Amygdala (tissue), 56 donors: ENCODE measurements around the gene BCAS3.

Experiments
- DNase-seq, 56 donors: peaks; one replicate each; lab custom pipeline; 2025; lab: John Stamatoyannopoulos, UW

Gene BCAS3

GRCh38 chr17:61396586-61397085 lies 719.0 kb downstream of the BCAS3 start:
- no peak for DNase-seq

GRCh38 chr17:61397086-61397842 lies 719.6 kb downstream of the BCAS3 start:
- DNase-seq, result no peak

- DNase-seq, result no peak
Measured at GRCh38 chr17:61398721-61399130, 721.1 kb downstream of the BCAS3 start.

- no peak for DNase-seq
Measured at GRCh38 chr17:61399131-61400065, 721.7 kb downstream of the BCAS3 start, which contains the start of gene TBX2. Gene TBX2 (plus strand): TSS chr17:61399843. CDS start chr17:61400177, 334 bp downstream.

- no peak for DNase-seq
Measured at GRCh38 chr17:61400066-61400716, 722.5 kb downstream of the BCAS3 start.

- no peak for DNase-seq
Measured at GRCh38 chr17:61400717-61401388, 723.2 kb downstream of the BCAS3 start.

GRCh38 chr17:61401389-61402072 lies 723.9 kb downstream of the BCAS3 start:
- DNase-seq, result no peak

GRCh38 chr17:61402073-61402541 lies 724.5 kb downstream of the BCAS3 start:
- no peak for DNase-seq

GRCh38 chr17:61402978-61403800 lies 725.5 kb downstream of the BCAS3 start:
- DNase-seq, result no peak

- no peak for DNase-seq
Measured at GRCh38 chr17:61403801-61404662, 726.4 kb downstream of the BCAS3 start.

GRCh38 chr17:61404663-61404912 lies 726.9 kb downstream of the BCAS3 start:
- no peak for DNase-seq

GRCh38 chr17:61404913-61405685 lies 727.4 kb downstream of the BCAS3 start:
- no peak for DNase-seq

GRCh38 chr17:61405686-61406536 lies 728.3 kb downstream of the BCAS3 start:
- no peak for DNase-seq

- no peak for DNase-seq
Measured at GRCh38 chr17:61406537-61406845, 728.8 kb downstream of the BCAS3 start.

- DNase-seq, result no peak
Measured at GRCh38 chr17:61406971-61407911, 729.6 kb downstream of the BCAS3 start.
